Right atrium auricular region (tissue), 2 donors: ENCODE measurements around the gene LSS. TPM values are rescaled to one million over a fixed set of nuclear protein-coding genes. Genes with fewer than 3 reads are reported as not detected.

Source experiments
- DNase-seq: peaks from one replicate; pipeline ENCODE4 v3.0.0-alpha.2; 2019; ENCODE audit warnings: low spot score
- H3K27ac ChIP-seq, 2 donors: fragments of 200-600 bp; sonication (generic); 1 replicate in 1 of 2; 2 replicates in 1 of 2; pipeline ENCODE4 v1.5.1; 2016 to 2019
- H3K27me3 ChIP-seq, 2 donors: fragments of 200-600 bp; sonication (generic); one replicate each; pipeline versions ENCODE4 v1.5.1 to v1.6.0; 2017 to 2019
- H3K36me3 ChIP-seq: fragments of 200-600 bp; sonication (generic); one replicate; pipeline ENCODE4 v1.5.1; 2016
- H3K4me1 ChIP-seq, 2 donors: fragments of 200-600 bp; sonication (generic); one replicate each; pipeline versions ENCODE4 v1.5.1 to v1.6.0; 2017 to 2019
- H3K4me3 ChIP-seq, 2 donors: fragments of 200-600 bp; sonication (generic); 1 replicate in 1 of 2; 2 replicates in 1 of 2; pipeline ENCODE4 v1.5.1; 2017 to 2019; ENCODE audit warnings: mild to moderate bottlenecking in 1 of 2, moderate library complexity in 1 of 2
- H3K9me3 ChIP-seq, 2 donors: fragments of 200-600 bp; sonication (generic); one replicate each; pipeline ENCODE4 v1.5.1; 2019
- total RNA-seq, 2 donors: library from RNA; depleted of rRNA; stranded (reverse); fragments of >200 nt; gene quantifications; one replicate each; pipeline ENCODE4 v1.1.0, GENCODE V29; 2016
- TF ChIP-seq, protein P1 (sequence below), 2 donors: fragments of 200-600 bp; sonication (generic); IDR thresholded peaks; one replicate each; pipeline ENCODE4 v1.5.1; 2019; ENCODE audit warnings: antibody characterized with exemption in 2 of 2

The LSS gene
- total RNA-seq, 2 donors from 2014 or later = 31.4 to 36.6 TPM

DNA sequence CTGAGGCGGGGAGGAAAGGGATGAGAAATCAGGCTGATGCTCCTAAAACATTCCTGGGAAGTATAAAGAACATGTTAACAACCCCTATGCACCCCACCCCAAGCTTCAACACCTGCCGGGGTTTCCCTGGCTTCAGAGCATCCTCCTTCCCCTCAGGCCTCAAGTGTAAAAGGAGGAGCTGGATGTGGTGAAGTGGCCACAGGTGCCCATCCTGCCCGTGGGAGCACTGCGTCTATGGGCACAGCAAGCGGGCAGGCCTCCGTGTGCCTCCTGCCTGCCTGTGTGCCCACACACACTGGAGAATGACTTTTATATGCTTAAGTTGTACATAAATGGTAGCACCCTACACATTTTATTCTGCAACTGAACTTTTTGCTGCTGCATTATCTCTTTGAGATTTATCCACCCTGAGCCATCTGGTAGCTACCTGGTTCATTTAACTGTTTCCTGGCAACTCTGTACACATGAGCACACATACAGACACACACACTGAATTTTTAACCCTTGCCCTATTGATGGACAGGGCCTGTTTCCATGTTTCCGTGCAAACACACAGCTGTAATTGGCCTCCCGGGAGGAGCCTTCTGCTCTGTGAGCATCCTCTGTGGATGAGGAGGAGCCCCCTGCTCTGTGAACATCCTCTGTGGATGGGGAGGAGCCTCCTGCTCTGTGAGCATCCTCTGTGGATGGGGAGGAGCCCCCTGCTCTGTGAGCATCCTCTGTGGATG lies 59.8 kb downstream of the LSS start:
- DNase-seq = peak; percentile 7

GRCh38 chr21:46168238-46168637 lies 60.3 kb downstream of the LSS start:
- peak; percentile 11 for DNase-seq
- TF ChIP-seq, protein P1, sequence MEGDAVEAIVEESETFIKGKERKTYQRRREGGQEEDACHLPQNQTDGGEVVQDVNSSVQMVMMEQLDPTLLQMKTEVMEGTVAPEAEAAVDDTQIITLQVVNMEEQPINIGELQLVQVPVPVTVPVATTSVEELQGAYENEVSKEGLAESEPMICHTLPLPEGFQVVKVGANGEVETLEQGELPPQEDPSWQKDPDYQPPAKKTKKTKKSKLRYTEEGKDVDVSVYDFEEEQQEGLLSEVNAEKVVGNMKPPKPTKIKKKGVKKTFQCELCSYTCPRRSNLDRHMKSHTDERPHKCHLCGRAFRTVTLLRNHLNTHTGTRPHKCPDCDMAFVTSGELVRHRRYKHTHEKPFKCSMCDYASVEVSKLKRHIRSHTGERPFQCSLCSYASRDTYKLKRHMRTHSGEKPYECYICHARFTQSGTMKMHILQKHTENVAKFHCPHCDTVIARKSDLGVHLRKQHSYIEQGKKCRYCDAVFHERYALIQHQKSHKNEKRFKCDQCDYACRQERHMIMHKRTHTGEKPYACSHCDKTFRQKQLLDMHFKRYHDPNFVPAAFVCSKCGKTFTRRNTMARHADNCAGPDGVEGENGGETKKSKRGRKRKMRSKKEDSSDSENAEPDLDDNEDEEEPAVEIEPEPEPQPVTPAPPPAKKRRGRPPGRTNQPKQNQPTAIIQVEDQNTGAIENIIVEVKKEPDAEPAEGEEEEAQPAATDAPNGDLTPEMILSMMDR (IDR thresholded peaks at IDR 0.05) = no peak
- Histone ChIP-seq H3K4me3 (no peak overlapping the region), H3K9me3 (no peaks in the 10 kb centered on the region), H3K27me3 (no peaks in the 10 kb centered on the region), H3K27ac (no peak overlapping the region), H3K36me3 (no peaks in the 10 kb centered on the region), H3K4me1 (no peaks in the 10 kb centered on the region)

More for the DNA sequence above, 59.8 kb downstream of the LSS start:
- no peaks in the 10 kb centered on the region for H3K9me3 ChIP-seq
- no peaks in the 10 kb centered on the region for H3K4me1 ChIP-seq
- TF ChIP-seq, protein P1 (IDR thresholded peaks at IDR 0.05) = no peak
- no peak overlapping the region for H3K4me3 ChIP-seq
- H3K27ac ChIP-seq = no peak overlapping the region
- no peaks in the 10 kb centered on the region for H3K36me3 ChIP-seq
- no peaks in the 10 kb centered on the region for H3K27me3 ChIP-seq

DNA sequence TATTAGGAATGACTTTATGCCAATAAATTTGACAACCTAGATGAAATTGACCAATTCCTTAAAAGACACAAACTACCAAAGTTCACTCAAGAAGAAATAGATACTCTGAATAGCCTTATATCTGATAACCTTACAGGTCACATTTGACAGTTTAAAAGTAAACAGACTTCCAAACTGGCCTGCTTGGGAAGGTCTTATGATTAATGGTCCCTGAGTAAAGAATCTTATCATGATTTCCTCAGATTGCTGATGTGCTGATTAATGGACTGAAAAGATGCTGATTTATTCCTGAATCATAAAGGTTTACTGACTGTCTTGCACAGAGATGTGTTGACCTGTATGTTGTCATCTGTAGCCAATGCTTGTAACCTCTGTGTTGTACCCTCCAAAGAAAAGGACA lies 63.5 kb downstream of the LSS start:
- TF ChIP-seq, protein P1 (IDR thresholded peaks at IDR 0.05) = no peak
- no peaks in the 10 kb centered on the region for H3K27me3 ChIP-seq
- H3K9me3 ChIP-seq = no peaks in the 10 kb centered on the region
- DNase-seq = no peak
- no peak overlapping the region for H3K4me3 ChIP-seq
- H3K27ac ChIP-seq = no peak overlapping the region
- H3K4me1 ChIP-seq = no peaks in the 10 kb centered on the region
- no peaks in the 10 kb centered on the region for H3K36me3 ChIP-seq

- no peak for DNase-seq
- Histone ChIP-seq H3K9me3 (no peaks in the 10 kb centered on the region), H3K36me3 (no peaks in the 10 kb centered on the region), H3K27me3 (no peaks in the 10 kb centered on the region), H3K4me3 (no peak overlapping the region), H3K27ac (no peak overlapping the region), H3K4me1 (no peaks in the 10 kb centered on the region)
- TF ChIP-seq, protein P1 (IDR thresholded peaks at IDR 0.05) = no peak
Measured at GRCh38 chr21:46163380-46163779, 65.2 kb downstream of the LSS start.

- H3K4me1 ChIP-seq = no peaks in the 10 kb centered on the region
- no peak overlapping the region for H3K27ac ChIP-seq
- no peak for DNase-seq
- no peaks in the 10 kb centered on the region for H3K36me3 ChIP-seq
- no peaks in the 10 kb centered on the region for H3K27me3 ChIP-seq
- TF ChIP-seq, protein P1 (IDR thresholded peaks at IDR 0.05) = no peak
- H3K9me3 ChIP-seq = no peaks in the 10 kb centered on the region
- H3K4me3 ChIP-seq = no peak overlapping the region
Measured at GRCh38 chr21:46161633-46162592, 66.7 kb downstream of the LSS start.
